Endothelial cell of umbilical vein (primary cell): ENCODE data around the gene HAGH. TPM values are rescaled to one million over a fixed set of nuclear protein-coding genes. Genes with fewer than 3 reads are reported as not detected.

Experiments
- BruUV-seq: library from RNA; stranded (reverse); fragments of 400-500 nt; replicated peaks from 2 replicates; lab custom pipeline; 2021; lab: Mats Ljungman, UMichigan
- CTCF ChIA-PET: fragments of 300-600, 350-600 bp; sonication (Branson Sonifier 250); formaldehyde crosslinking; loops from one replicate; lab custom pipeline; 2021; ENCODE audit warnings: antibody characterized with exemption, inconsistent platforms; lab: Charles Lee
- POLR2A ChIA-PET: fragments of 300-600, 350-600 bp; sonication (Branson Sonifier 250); formaldehyde crosslinking; loops from one replicate; lab custom pipeline; 2021; ENCODE audit warnings: antibody characterized with exemption, inconsistent platforms; lab: Charles Lee
- DNase-seq: peaks from one replicate; pipeline ENCODE4 v3.0.0-alpha.2; 2011; ENCODE audit warnings: low read depth, low spot score
- FAIRE-seq: peaks from 2 replicates; lab custom pipeline; 2011; peaks lifted over from hg19 to GRCh38; lab: Jason Lieb, UNC
- H2AFZ ChIP-seq: 2 replicates; pipeline ENCODE4 v1.6.0; 2012; ENCODE audit warnings: low read depth, low read length, control low read depth, inconsistent platforms
- H3K27ac ChIP-seq: 2 replicates; pipeline ENCODE4 v1.5.1; 2011; ENCODE audit warnings: low read depth, mild to moderate bottlenecking, control low read depth, low read length, moderate library complexity; ENCODE audit not compliant: insufficient read depth
- H3K27me3 ChIP-seq, 2 experiments: 2 replicates each; pipeline versions ENCODE4 v1.6.0 to v1.6.1; 2011; ENCODE audit warnings: low read length in 2 of 2, mixed read lengths in 1 of 2; ENCODE audit not compliant: control insufficient read depth in 2 of 2, insufficient read depth in 2 of 2
- H3K36me3 ChIP-seq, 2 experiments: 2 replicates in 1 of 2; 3 replicates in 1 of 2; pipeline ENCODE4 v1.5.1; 2011; ENCODE audit warnings: low read length in 2 of 2, mild to moderate bottlenecking in 1 of 2, moderate library complexity in 1 of 2; ENCODE audit not compliant: control insufficient read depth in 2 of 2, insufficient read depth in 2 of 2; ENCODE audit errors: extremely low read depth in 1 of 2
- H3K4me1 ChIP-seq: 3 replicates; pipeline ENCODE4 v1.5.1; 2011; ENCODE audit warnings: mild to moderate bottlenecking, low read length; ENCODE audit not compliant: control insufficient read depth, insufficient read depth; ENCODE audit errors: extremely low read depth
- H3K4me2 ChIP-seq: 2 replicates; pipeline ENCODE4 v1.6.1; 2011; ENCODE audit warnings: low read length, control low read depth, mixed read lengths; ENCODE audit not compliant: insufficient read depth
- H3K4me3 ChIP-seq, 3 experiments: fragments of 200-600 bp in 1 of 3; sonication (generic), shearing (Covaris generic) in 1 of 3; replicated peaks in 1 of 3; 2 replicates each; pipeline ENCODE4 v1.5.1; 2011 to 2016; ENCODE audit warnings: control low read depth in 3 of 3, low read length in 3 of 3, mild to moderate bottlenecking in 2 of 3, inconsistent platforms in 1 of 3, low read depth in 1 of 3, moderate library complexity in 1 of 3; ENCODE audit not compliant: insufficient read depth in 1 of 3
- H3K79me2 ChIP-seq: 2 replicates; pipeline ENCODE4 v1.6.0; 2012; ENCODE audit warnings: low read length, inconsistent platforms; ENCODE audit not compliant: control insufficient read depth, insufficient read depth
- H3K9ac ChIP-seq: replicated peaks from 2 replicates; pipeline ENCODE3; 2011; ENCODE audit warnings: low read length, control low read depth; ENCODE audit not compliant: insufficient read depth; ENCODE audit errors: extremely low read depth
- H3K9me1 ChIP-seq: replicated peaks from 3 replicates; pipeline ENCODE4 v1.6.0; 2011; ENCODE audit warnings: mild to moderate bottlenecking, low read length; ENCODE audit not compliant: control insufficient read depth, insufficient read depth; ENCODE audit errors: extremely low read depth
- H3K9me3 ChIP-seq: replicated peaks from 2 replicates; pipeline ENCODE4 v1.5.1; 2012; ENCODE audit warnings: low read length, inconsistent platforms; ENCODE audit not compliant: control insufficient read depth, insufficient read depth
- H4K20me1 ChIP-seq: replicated peaks from 2 replicates; pipeline ENCODE3; 2011; ENCODE audit warnings: mild to moderate bottlenecking, low read length; ENCODE audit not compliant: control insufficient read depth, insufficient read depth; ENCODE audit errors: extremely low read depth
- EZH2 ChIP-seq: IDR thresholded peaks from 2 replicates; pipeline ENCODE4 v1.6.1; 2012; ENCODE audit warnings: borderline replicate concordance, low read depth, mild to moderate bottlenecking, moderate library complexity, low read length, inconsistent platforms; ENCODE audit not compliant: severe bottlenecking
- FOS ChIP-seq: IDR thresholded peaks from 2 replicates; pipeline ENCODE4 v1.6.1; 2011; ENCODE audit warnings: mild to moderate bottlenecking, low read length, moderate library complexity, borderline replicate concordance; ENCODE audit not compliant: insufficient read depth
- GATA2 ChIP-seq: IDR thresholded peaks from 2 replicates; pipeline ENCODE4 v1.7.0; 2011; ENCODE audit warnings: low read depth, mild to moderate bottlenecking, moderate library complexity, mixed read lengths, low read length; ENCODE audit not compliant: insufficient read length, insufficient read depth
- JUN ChIP-seq: IDR thresholded peaks from 2 replicates; pipeline ENCODE4 v1.6.1; 2011; ENCODE audit warnings: borderline replicate concordance, low read depth; ENCODE audit not compliant: insufficient read length, insufficient read depth
- MYC ChIP-seq: IDR thresholded peaks from one replicate; pipeline ENCODE4 v1.6.1; 2011; ENCODE audit warnings: mild to moderate bottlenecking, low read depth, low read length
- POLR2A ChIP-seq: IDR thresholded peaks from 2 replicates; pipeline ENCODE4 v1.6.1; 2012; ENCODE audit warnings: low read depth, mild to moderate bottlenecking, control low read depth, low read length
- POLR2AphosphoS5 ChIP-seq: IDR thresholded peaks from 2 replicates; pipeline ENCODE4 v1.6.1; 2012; ENCODE audit warnings: low read depth, mild to moderate bottlenecking, control low read depth, low read length, moderate library complexity; ENCODE audit not compliant: insufficient read depth
- dilution Hi-C: fragments of 300-500 bp; cut with MboI; formaldehyde crosslinking; loops from one replicate; pipeline ENCODE4 v1.15.0; 2019; ENCODE audit warnings: low sequenced_read_pairs; ENCODE audit not compliant: extremely low pct_ligation_motif_present
- intact Hi-C: fragments of 100-400 bp; cut with micrococcal nuclease; formaldehyde crosslinking; loops from one replicate; pipeline ENCODE4 v1.10.0; 2022
- polyA plus RNA-seq, 4 experiments: library from polyadenylated mRNA; depleted of rRNA in 3 of 4; stranded (reverse) in 3 of 4; unstranded in 1 of 4; fragments of >200 nt; gene quantifications; 2 replicates each; pipeline versions ENCODE4 v1.2.1 to v1.2.3, GENCODE V29; 2011 to 2012; ENCODE audit warnings: missing spikeins in 1 of 4
- total RNA-seq: library from RNA; stranded (reverse); gene quantifications from 2 replicates; pipeline ENCODE4 v1.2.3, GENCODE V29; 2021
- TF ChIP-seq, protein P1 (sequence below): IDR thresholded peaks from 2 replicates; pipeline ENCODE4 v1.6.1; 2011; ENCODE audit not compliant: insufficient read depth, insufficient read length
- TF ChIP-seq, protein P2 (sequence below), 2 donors: IDR thresholded peaks; 1 replicate in 1 of 2; 2 replicates in 1 of 2; pipeline ENCODE4 v1.5.1; 2011; ENCODE audit warnings: low read length in 2 of 2, mild to moderate bottlenecking in 2 of 2, moderate library complexity in 2 of 2, control low read depth in 1 of 2, inconsistent platforms in 1 of 2, low read depth in 1 of 2; ENCODE audit not compliant: insufficient read depth in 1 of 2; ENCODE audit errors: extremely low read depth in 1 of 2

The HAGH gene
- total and polyA plus RNA-seq, 2 donors (not counting 3 experiments of a cell fraction or from before 2014, with no cell fraction given): 54.3 to 84.2 TPM

DNA sequence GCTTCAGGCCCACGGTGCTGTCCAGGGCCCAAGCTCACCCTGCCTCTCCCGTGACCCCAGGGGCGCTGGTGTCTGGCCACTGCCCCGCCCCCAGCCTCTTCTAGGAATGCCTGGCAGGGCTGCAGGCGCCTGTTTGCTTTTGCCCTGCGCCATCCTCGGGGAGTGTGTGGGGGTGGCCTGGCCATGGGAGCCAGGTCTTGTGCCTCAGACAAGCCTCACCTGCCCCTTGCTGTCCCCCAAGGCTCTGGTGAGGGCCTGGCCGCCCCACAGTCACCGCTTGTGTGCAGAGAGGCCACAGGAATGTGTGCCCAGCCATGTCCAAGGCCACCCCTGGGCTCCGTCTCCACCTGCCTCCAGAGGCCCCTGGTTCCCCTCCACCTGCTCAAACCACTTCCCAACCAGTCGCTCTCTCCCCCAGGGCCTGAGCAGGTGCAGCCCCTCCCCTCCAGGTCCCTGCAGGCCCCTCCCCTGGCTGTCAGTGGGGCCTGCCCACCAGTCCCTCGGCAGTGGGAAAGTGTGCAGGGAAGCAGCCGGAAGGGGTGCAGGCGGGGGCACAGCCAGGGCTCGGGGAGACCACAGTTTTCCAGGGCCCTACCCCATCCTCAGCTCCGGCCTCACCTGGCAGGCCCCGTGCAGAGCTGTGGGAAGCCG lies 32.3 kb downstream of the HAGH start:
- Histone ChIP-seq H3K4me1 (no peaks in the 10 kb centered on the region), H3K36me3 (no peaks in the 10 kb centered on the region), H2AFZ (no peak overlapping the region), H3K4me3 (no peak overlapping the region), H3K4me2 (no peak overlapping the region), H3K79me2 (no peaks in the 10 kb centered on the region), H4K20me1 (no peaks in the 10 kb centered on the region), H3K9me1 (no peaks in the 10 kb centered on the region), H3K27ac (no peak overlapping the region), H3K9me3 (no peaks in the 10 kb centered on the region), H3K27me3 (no peaks in the 10 kb centered on the region), H3K9ac (no peak overlapping the region)
- intact Hi-C loops (no loop called here), dilution Hi-C loops (no loop called here)
- TF ChIP-seq GATA2 (no peak), FOS (no peak), MYC (no peak), EZH2 (no peak), POLR2A (no peak), POLR2AphosphoS5 (no peak), JUN (no peak)
- TF ChIP-seq, protein P1, sequence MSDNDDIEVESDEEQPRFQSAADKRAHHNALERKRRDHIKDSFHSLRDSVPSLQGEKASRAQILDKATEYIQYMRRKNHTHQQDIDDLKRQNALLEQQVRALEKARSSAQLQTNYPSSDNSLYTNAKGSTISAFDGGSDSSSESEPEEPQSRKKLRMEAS: no peak
- TF ChIP-seq, protein P2, sequence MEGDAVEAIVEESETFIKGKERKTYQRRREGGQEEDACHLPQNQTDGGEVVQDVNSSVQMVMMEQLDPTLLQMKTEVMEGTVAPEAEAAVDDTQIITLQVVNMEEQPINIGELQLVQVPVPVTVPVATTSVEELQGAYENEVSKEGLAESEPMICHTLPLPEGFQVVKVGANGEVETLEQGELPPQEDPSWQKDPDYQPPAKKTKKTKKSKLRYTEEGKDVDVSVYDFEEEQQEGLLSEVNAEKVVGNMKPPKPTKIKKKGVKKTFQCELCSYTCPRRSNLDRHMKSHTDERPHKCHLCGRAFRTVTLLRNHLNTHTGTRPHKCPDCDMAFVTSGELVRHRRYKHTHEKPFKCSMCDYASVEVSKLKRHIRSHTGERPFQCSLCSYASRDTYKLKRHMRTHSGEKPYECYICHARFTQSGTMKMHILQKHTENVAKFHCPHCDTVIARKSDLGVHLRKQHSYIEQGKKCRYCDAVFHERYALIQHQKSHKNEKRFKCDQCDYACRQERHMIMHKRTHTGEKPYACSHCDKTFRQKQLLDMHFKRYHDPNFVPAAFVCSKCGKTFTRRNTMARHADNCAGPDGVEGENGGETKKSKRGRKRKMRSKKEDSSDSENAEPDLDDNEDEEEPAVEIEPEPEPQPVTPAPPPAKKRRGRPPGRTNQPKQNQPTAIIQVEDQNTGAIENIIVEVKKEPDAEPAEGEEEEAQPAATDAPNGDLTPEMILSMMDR (IDR thresholded peaks at IDR 0.05; ENCODE audit: extremely low read depth in 1 of 2, insufficient read depth in 1 of 2, low read depth in 1 of 2, low read length in 2 of 2): no peak
- BruUV-seq: no TSS peak
- DNase-seq (no peak), FAIRE-seq (no peak)
- POLR2A ChIA-PET: no interaction called here
- CTCF ChIA-PET: no interaction called here
